GM20431 (cell line): ENCODE data around the gene SOX18.

ENCODE experiments used
- in situ Hi-C: fragments of 300-500 bp; cut with MseI, MboI; formaldehyde crosslinking; loops from one replicate; pipeline ENCODE4 v1.15.0; 2020; ENCODE audit warnings: low sequenced_read_pairs; ENCODE audit not compliant: unreplicated experiment

The SOX18 gene

DNA sequence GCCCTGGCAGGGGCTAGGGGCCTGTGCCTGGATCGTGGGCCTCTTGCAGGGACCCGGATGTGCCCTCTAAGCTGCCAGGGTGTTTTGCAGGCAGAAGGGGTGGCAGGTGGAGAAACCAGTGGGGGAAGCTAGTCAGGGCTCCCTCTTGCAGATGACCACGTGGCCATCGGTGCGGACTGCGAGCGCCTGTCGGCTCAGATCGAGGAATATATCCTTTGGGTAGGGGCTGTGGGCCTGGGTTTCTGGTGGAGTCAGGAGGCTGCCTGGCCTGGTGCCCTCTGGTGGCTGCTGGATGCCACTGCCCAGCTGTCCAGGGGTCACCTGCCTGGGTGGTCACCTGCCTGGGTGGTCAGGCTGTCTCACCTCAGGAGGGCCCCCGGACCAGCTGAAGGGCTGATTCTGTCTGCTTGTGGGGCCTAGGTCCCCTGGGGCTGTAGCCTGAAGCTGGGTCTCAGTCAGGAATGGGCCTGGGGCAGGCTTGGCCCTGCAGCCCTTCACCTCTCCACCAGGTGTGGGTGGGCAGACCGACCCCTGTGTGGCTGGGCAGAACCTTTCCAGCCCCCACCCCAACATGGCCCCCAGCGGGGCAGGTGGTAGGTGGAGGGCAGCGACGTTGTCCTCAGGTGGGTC lies 20.3 kb upstream of the SOX18 start:
- in situ Hi-C loops = no loop called here

DNA sequence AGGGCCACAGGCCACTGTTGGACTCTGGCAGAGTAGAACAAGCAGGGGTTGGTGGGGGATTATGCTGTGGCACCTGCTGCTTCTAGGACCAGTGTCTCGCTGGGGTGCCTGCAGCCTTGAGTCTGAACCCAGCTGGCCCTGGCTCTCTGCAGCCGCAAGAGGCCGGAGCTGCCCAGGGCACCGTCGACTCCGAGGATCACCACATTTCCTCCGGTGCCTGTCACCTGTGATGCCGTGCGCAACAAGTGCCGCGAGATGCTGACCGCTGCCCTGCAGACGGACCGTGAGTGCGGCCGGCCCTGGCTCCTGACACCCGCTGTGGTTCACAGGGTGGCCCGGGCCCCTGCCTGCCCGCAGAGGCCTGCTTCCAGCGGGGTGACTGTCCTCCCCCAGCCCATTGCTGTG lies 19.8 kb upstream of the SOX18 start:
- in situ Hi-C loops = no loop called here

DNA sequence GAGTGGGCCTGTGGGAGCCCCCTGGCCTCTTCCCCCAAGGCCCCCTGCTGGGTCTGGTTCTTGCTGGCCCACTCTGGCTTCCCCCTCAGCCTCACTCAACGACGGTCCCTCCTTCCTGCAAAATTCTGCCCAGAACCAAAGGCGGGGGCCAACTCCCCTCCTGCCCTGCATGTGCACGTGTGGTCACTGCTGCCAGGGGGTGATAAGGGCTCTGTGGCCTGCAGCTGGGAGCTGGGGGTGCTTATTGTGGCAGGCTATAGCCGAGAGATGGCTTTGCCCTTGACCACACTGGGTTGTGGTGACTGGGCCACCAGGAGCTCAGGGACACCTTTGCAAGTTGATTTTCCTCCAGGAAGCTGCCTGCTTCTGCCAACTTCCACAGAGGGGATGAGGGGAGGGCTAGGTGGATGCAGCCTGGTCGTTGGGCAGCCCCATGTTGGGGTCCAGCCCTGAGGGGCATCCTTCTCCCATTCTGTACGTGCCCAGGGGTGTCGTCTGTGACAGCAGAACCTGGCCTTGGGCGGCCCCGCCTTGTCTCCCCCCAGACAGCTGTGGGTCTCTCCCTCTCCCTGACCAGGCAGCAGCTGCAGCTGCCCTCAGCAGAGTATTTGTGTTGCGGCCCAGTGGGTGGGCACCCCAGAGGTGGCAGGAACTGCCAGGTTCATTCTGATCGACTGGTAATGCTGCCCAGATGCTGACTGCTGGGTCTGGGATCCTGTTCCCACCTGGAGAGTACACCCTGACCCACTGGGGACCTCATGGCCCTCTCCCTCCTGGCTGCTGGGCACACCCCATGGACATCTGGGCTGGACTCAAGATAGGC lies 19.2 kb upstream of the SOX18 start:
- in situ Hi-C loops = no loop called here

DNA sequence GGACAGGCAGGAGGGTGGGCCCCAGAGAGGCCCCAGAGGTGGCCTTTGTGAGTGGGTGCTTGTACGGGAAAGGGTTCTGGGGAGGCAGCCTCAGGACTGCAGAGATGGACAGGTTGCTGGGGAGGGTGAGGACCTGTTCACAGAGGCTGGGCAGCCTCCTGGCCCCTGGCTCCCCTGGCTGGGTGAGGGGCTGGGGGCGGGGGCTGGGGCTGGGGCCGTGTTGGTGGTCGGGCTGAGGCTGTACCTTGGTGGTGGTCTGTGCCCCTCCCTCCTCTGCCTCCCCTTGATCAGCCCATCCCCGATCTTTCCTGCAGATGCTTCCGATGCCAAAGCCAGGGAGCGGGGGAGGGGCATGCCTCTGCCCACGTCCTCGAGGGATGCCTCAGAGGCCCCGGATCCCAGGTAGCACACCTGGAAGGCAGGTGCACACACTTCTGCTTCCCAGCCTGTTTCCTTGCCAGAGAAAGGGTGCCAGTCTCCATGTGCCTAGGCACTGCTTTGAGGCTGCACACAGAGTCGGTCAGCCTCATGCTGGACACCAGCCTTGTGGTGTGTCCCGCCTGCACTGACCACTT lies 18.4 kb upstream of the SOX18 start:
- in situ Hi-C loops = no loop called here

DNA sequence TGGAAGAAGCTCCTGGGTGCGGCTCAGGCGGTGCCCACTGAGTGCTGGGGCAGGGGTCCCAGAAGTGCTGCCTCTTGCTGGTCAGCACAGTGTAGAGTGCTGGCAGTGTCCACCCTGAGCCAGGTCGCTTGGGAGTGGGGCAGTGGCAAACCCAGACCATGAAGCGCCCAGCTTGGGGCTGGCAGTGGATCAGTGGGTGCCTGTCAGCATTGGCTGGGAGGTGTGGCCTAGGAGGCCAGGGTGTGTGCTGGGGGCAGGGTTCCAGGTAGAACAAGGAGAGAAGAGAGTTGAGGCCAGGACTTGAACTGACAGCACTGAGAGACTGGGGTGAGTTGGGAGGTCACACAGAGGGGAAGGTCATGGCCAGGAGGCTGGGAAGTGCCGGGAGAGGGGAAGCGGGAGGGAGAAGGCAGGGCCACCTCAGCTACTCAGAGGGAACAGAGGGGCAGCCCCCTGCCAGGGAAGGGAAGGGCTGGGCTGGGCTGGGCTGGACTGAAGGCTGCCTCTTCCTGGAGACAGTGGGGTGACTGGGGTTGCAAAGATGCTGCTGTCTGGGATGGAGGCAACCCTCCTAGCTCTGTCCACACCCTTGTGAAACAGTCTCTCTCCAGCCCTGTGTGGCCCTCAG lies 17.7 kb upstream of the SOX18 start:
- in situ Hi-C loops = no loop called here

DNA sequence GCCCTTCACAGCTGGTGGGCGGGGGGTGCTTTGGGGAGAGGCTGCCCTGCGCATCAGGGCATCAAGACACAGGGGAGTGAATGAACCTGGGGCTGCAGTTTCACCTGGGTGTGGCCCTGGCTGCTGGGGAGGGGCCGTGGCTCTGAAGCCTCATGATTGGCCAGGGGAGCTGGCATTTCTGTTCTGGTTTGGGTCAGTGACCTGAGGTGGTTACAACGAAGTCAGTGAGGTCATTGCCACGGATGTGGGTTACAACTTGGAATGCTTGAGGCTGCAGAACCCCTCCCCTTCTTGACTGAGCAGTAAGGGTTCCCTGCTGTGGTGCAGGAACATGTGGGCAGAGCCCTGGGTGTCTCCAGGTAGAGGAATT lies 16.5 kb upstream of the SOX18 start:
- in situ Hi-C loops = no loop called here

DNA sequence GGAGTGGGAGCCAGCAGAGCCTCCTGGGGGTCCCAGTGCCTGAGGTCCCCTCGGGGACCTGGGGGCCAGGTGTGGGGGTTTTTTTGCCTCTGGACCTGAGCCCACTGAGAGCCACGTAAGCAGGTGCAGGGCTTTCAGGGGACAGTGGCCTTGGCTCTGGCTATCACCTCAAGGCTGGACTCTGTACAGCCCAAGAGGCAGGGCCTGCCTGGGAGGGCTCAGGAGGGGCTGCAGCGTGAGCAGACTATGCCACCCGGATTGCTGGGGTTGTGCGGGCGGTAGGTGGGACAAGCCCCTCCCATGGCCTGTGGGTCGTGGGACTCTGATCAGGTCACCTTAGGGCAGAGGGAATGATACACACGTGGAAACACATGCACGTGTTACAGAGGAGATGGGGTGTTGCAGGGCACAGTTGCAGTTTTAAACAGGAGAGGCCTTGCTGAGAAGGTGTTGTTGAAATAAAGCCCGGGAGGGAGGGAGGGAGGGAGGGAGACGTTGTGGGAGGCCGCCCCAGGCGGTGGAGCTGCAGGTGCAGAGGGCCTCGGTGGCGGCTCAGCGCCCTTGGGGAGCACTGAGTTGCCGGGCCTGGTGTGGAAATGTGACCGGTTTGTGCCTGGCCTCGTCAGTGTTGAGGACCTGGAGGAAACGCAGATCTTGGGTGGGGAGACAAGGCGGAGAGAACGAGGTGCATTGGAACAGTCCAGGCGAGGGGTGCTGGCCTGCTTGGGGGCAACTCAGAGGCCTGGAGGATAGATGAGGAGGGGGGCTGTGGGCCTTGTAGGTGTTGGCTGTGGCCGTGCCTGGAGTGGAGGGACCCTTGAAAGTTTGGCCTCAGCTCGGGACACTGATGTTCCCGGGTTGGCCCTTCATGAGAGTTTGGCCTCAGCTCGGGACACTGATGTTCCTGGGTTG lies 15.9 kb upstream of the SOX18 start:
- in situ Hi-C loops = no loop called here

DNA sequence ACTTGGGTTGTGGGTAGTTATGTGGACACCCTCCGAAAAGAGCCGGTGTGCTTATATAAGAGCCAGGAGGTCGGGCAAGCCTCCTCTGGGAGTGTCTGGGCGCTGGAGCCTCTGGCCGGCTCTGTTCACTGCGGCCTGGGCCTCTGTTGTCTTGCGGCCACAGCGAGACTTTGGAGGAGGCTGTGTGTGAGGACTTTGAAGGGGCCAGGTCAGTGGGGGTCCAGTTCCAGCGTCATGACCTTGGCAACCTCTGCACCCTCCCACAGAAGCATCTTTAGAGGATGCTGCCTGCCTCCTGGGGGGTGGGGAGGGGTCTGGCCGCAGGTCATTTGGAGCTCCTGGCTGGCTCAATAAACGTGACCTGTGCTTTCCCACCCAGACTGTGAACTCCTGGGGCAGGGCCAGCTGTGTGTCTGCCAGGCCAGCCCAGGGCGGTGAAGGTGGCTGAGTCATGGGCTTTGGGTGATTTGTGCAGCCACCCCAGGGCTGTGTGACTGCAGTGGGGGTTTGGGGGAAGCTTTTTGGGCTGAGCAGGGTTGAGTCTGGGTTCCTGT lies 14.8 kb upstream of the SOX18 start:
- in situ Hi-C loops = no loop called here

DNA sequence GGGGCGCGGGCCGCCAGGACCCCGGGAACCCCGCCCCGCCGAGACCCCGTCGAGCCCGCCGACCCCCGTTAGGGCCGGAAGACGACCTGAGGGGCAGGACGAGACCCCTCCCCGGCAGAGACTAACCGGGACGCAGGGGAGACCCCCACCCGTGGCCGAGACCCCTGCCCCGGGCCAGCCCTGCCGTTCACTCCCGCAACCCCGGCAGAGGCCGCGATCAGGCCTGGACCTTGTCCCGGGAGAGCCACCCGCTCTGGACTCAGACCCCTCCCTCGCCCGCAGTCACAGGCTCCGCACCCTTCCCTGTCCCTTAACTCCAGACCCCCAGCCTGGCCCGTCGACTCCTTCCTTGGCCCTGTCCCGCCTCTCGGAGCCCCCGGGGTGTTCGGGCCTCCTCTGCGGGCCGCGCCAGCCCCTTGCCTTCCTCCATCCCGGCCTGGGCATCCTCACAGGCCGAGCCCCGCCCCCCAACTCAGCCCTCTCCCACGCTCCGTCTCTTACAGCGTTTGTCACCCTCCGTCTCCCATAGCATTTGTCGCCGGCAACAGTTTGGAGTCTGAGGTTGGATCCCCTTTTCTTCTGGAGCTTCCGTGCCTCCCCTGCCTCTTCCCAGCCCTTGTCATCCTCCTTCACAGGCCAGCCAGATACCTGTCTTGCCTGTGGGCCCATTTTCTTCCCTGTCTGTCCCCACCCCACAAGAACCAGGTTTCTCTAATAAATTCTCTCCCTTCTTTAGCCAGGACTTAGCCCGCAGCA lies 14.1 kb upstream of the SOX18 start:
- in situ Hi-C loops = no loop called here

DNA sequence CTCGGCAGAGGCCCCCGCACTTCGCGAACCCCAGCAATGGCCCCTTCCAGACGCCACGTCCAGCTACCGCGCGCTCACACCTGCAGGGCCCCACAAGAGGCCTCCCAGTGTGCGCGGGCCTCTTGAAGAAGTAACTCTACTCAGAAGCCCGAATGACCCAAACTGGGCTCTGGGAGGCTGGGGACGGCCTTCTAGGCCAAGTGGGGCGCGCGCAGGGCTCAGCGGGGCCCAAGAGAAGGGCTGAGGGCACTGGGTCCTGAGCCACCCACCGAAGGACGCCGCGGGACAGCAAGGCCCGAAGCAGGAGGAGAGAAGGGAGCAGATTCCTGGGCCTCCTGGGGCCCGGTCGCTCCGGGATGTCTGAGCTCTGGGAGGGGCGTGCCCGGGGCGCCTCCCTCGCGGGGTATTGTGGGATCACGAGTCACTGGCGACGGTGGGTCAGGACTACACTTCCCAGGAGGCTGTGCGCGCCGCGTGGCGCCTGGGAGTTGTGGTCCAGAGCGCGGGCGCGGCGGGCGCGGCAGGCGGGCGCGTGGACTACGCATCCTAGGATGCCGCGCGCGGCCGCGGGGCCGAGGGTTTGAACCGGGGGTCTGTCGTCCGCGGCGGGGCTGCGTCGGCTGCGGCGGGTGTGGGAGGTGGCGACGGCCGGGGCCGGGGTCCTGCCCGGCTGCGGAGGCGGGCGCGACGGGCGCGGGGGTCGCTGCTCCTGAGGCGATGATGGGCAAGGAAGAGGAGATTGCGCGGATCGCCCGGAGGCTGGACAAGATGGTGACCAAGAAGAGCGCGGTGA lies 13.4 kb upstream of the SOX18 start, which contains the start of gene TCEA2:
Gene TCEA2, plus strand, starts transcription at position 603 of the 793 bp plus-strand sequence. Its CDS starts 115 bp downstream, at position 718.
- in situ Hi-C loops = no loop called here

DNA sequence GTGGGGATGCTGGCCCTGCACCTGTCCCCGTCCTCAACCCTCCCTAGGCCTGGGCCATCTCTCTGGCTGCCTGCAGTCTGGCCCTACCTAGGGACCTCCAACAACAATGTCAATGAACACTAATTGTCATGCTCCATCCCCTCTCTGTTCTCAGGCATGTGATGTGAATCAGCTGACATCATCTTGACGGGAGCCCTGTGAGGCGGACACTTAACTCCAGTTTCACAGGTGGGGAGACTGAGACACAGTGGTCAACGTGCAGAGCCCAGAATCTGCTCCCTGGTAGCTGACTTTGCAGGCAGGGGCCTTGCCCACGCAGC lies 12.8 kb upstream of the SOX18 start:
- in situ Hi-C loops = no loop called here

DNA sequence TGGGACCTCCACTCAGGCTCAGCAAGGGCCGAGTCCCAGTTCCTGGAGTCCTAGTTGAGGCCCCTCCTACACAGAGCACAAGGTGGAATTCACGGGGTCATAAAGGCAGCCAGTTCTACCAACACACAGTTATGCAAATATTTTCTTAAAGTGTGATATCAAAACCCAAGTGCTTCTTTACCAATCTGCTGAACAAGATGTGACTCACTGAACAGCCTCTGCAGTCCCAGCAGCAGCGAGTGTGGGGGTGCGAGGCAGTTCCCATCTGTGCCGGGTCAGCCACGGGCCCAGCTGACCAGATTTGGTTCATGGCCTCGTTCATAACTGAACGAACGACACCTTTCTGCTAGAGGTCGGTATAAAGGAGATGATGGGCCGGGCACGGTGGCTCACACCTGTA lies 9.1 kb upstream of the SOX18 start:
- in situ Hi-C loops = no loop called here

DNA sequence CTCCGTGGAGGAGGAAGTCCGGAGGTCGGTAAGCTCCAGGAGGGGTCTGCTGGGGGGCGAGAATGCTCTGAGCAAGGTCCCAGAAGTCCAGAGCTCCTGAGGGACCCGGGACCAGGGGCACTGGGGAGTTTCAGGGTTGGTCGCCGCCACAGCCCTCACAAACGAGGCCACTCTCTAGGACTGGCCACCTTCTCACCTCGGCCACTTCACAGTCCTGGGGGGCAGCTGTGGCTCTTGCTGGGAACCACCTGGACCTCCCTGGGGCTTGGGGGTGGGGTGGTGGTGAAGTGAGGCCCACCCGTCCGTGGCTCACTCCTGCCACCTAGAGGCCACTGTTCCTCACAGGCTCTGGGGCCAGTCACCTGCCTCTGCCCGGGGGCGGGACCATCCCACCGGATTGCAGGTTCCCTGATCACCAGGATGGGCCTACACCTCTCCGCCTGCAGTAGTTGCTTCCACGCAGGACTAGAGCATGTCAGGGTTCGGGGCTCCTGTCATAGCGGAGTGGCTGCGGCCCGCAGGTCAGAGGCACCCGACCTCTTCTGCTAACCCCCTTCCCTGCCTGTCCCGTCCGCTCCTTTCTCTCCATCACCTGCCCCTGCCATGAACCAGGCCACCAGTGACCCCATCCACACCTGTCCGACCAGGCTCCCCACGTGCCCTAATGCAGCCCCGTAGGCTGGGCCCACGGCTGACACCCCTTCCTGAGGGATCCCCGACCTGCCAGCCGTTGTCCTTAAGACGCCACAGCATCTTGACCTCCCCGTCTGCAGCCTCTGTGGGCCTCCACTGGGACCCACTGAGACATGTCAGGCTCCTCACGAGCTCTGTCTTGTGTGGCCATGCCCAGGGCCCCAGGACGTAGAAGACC lies 8.4 kb upstream of the SOX18 start:
- in situ Hi-C loops = no loop called here

DNA sequence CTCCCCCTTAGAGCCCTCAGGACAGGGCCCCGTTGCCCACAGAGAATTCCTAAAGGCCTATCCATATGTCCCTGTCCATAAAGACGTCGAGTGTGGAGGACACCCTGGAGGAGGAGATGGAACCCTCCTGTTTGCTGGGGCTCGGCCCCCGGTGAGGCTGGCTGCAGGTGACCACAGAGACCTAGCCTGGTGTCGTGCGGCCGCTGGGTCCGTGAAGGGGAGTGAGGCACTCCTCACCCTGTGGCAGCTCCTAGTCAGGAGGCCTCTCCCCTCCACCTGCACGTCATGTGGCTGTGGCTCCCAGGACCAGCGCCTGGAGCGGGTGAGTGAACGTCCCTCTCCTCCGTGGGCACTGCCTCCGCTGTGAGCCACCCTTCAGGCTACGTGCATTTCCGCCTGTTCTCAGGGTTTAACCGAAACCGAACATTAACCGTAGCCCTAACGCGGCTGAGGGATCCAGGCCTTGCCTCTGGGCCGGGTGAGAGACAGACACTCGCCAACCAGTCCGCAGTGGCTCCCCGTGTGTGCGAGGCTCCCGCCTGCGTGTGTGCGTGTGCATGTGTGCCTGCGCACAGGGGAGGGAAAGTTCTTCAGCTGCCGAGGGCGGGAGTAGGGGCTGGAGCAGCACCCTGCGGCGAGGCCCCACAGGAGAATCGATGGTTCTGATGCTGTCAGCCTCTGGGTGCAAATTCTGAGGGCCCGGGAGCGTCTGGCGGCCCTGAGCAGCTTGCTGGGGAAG lies 7.6 kb upstream of the SOX18 start:
- in situ Hi-C loops = no loop called here

DNA sequence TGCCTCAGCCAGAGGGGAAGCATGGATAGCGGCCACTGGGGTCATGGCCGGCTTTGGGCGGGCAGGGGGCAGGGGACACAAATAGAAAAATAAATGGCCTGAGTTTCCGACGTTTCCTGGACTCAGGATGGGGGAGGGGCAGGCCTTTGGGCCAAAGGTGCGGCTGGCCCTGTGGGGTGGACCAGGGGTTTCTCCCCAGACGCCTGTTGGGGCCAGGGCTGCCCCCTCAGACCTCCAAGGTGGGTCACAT lies 7.1 kb upstream of the SOX18 start:
- in situ Hi-C loops = no loop called here

DNA sequence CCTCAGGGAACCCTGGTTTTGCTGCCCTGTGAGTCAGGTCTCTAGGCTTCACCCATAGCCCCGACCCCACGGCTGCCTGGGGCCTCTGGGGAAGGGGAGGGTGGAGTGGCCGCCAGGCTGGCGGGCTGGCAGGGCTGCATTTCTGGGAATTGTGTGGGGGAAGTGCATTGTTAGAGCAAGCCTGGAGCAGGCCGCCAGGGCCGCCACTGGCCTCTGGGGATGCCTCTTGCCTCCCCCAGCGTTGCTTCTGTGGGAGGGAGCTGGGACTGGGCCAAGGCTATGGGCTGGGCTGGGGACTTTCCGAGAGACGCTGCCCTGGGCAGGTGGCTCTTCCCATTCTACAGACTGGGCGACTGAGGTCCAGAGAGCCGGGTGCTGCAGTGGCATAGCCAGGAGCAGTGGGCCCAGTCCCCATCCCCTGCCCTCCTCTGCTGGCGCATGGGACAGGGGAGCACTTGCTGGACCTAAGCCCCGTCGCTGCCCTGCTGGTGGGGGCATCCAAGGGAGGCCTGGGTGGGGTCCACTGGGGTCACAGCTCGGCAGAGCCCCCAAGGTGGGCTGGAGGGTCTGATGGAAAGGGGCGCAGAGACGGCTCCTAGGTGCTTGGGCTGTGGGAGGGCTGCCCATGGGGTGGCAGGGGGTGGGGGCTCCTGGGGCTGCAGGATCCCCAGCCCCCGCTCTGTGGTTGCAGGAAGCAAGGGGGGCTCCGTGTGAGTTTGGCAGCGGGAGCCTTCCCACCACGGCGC lies 6.6 kb upstream of the SOX18 start:
- in situ Hi-C loops = no loop called here
